Stomach (tissue), 9 donors: ENCODE measurements around the gene TMEM154. TPM values are rescaled to one million over a fixed set of nuclear protein-coding genes. Genes with fewer than 3 reads are reported as not detected.

Experiments used
- DNase-seq, 2 donors: peaks; one replicate each; pipeline versions ENCODE4 v3.0.0 to v3.0.0-alpha.2; 2013 to 2019
- H3K27ac ChIP-seq, 5 donors: fragments of 200-600 bp in 4 of 5; sonication (generic) in 4 of 5; one replicate each; pipeline ENCODE4 v1.5.1; 2013 to 2019; ENCODE audit warnings: mild to moderate bottlenecking in 1 of 5, moderate library complexity in 1 of 5
- H3K27me3 ChIP-seq, 3 donors: fragments of 200-600 bp; sonication (generic); one replicate each; pipeline ENCODE4 v1.5.1; 2017 to 2019; ENCODE audit warnings: mixed run types in 1 of 3
- H3K36me3 ChIP-seq, 4 donors: fragments of 200-600 bp; sonication (generic); 1 replicate in 3 of 4; 2 replicates in 1 of 4; pipeline ENCODE4 v1.5.1; 2016 to 2019
- H3K4me1 ChIP-seq, 4 donors: fragments of 200-600 bp; sonication (generic); one replicate each; pipeline ENCODE4 v1.5.1; 2016 to 2019
- H3K4me3 ChIP-seq, 4 donors: fragments of 200-600 bp; sonication (generic) in 3 of 4; one replicate each; pipeline ENCODE4 v1.5.1; 2016 to 2019; ENCODE audit warnings: mild to moderate bottlenecking in 1 of 4
- H3K9me3 ChIP-seq, 4 donors: fragments of 200-600 bp; sonication (generic); one replicate each; pipeline ENCODE4 v1.5.1; 2016 to 2019
- EP300 ChIP-seq: sonication (generic); formaldehyde crosslinking; IDR thresholded peaks from one replicate; pipeline ENCODE4 v1.6.1; 2017; ENCODE audit warnings: antibody characterized with exemption
- POLR2A ChIP-seq, 4 donors: fragments of 450-650 bp; IDR thresholded peaks; one replicate each; pipeline ENCODE4 v1.6.1; 2016; ENCODE audit warnings: antibody characterized with exemption in 4 of 4, control low read depth in 2 of 4, mild to moderate bottlenecking in 1 of 4, moderate library complexity in 1 of 4
- POLR2AphosphoS5 ChIP-seq, 3 donors: sonication (generic); formaldehyde crosslinking; IDR thresholded peaks; one replicate each; pipeline ENCODE4 v1.6.1; 2016; ENCODE audit warnings: antibody characterized with exemption in 3 of 3
- WGBS, 5 donors: extraction: QIAGEN DNeasy Blood & Tissue Kit in 3 of 5; methylation state at CpG; one replicate each; pipeline versions ENCODE4 v1.1.5 to v1.1.7; 2013 to 2018; 5-methylcytosine and 5-hydroxymethylcytosine counted together
- intact Hi-C: fragments of 100-400 bp; cut with DNase I; formaldehyde crosslinking; loops from one replicate; pipeline ENCODE4 v1.15.1; 2023; ENCODE audit warnings: low total_unique reads
- polyA plus RNA-seq, 3 donors: library from polyadenylated mRNA; stranded (reverse); fragments of 200-250 nt; gene quantifications; one replicate each; pipeline ENCODE4 v1.2.3, GENCODE V29; 2013
- total RNA-seq, 5 donors: library from RNA; depleted of rRNA; stranded (reverse); fragments of >200 nt; gene quantifications; one replicate each; pipeline versions ENCODE4 v1.1.0 to v1.2.3, GENCODE V29; 2014 to 2016
- TF ChIP-seq, protein P1 (sequence below), 7 experiments: fragments of 450-650 bp in 4 of 7; fragments of 200-600 bp in 3 of 7; sonication (generic) in 3 of 7; IDR thresholded peaks; one replicate each; pipeline ENCODE4 v1.5.1; 2016 to 2019; ENCODE audit warnings: antibody characterized with exemption in 7 of 7, control low read depth in 2 of 7, mild to moderate bottlenecking in 1 of 7
- donor health status: healthy with polysubstance abuse.
- donor health status: Bipolar disorder and iron deficiency.
- donor health status: healthy.

The TMEM154 gene
- total and polyA plus RNA-seq, 8 donors = under 0.01 to 5.5 (median 0.69) TPM

DNA sequence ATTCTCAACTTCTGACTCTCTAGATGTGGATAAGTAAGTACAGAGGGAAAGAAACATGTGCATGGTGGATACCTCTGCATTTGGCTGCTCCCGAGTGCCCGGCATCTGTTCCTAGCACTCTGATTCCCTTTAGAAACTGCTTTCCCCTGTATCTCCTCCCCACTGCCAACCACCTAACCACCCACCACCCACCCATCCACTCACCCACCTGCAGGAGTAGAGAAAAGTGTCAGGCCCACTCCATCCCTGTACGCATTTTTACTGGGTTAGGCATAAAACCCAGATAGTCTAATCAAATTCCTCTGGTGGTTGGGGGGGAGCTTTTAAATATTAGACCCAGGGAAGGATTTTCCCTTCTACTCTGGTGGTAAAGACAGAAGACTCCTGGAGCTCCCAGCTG, 63.0 kb downstream of the TMEM154 start:
- no peaks in the 10 kb centered on the region for H3K9me3 ChIP-seq
- H3K4me1 ChIP-seq = no peaks in the 10 kb centered on the region
- TF ChIP-seq POLR2AphosphoS5 (IDR thresholded peaks at IDR 0.05) = no peak
- H3K4me3 ChIP-seq = no peak overlapping the region
- WGBS, 5 donors = 86 to 98% (median 97%) methylated on average over 3 of the region's 3 CpGs
- H3K27me3 ChIP-seq = no peaks in the 10 kb centered on the region
- intact Hi-C loops = no loop called here
- no peaks in the 10 kb centered on the region for H3K36me3 ChIP-seq
- DNase-seq = no peak
- H3K27ac ChIP-seq = no peak overlapping the region

DNA sequence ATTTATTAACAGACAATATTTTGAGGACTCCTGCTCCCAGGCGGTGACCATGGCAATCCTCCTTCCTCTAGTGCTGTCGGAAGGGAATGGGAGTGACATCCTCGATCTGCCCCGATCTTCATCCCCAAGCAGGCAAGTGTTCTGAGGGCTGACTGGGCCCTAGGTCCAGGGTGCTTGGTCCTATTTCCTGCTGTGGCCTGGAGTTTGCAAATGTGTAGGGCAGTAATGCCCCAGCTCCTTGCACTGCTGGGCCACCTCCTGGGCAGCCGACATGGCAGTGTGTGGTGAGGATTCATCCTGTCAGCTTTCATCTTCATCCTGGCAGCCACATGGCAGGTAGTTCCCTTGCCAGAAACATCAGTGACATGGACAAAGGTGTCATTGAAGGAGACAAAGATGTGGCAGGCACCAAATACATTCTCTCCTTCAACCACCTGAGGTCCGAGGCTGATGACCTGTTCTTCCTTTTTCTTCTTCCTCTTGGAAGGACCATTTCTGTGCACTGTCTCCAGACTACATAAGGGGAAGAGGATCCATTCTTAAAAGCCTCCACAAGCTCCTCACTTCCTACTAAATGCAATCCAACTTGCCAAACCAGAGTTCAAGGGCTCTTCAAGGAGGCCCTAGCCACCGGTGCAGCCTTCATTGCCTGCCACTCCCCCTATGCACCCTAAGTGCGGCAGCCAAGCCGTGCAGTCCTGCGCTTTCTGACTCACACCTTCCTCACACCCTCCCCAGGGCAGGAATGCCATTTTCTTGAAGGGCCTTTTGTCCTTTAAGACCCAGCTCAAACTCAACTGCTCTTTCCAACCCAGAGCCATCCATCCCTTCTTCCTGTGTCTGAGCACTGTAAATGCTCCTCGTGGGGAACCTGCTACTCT, 65.7 kb downstream of the TMEM154 start:
- Histone ChIP-seq H3K9me3 (no peaks in the 10 kb centered on the region), H3K36me3 (no peaks in the 10 kb centered on the region), H3K27ac (no peak overlapping the region), H3K4me3 (no peak overlapping the region), H3K27me3 (no peaks in the 10 kb centered on the region), H3K4me1 (no peaks in the 10 kb centered on the region)
- no peak for DNase-seq
- intact Hi-C loops = no loop called here
- WGBS, 5 donors = 82 to 89% (median 84%) methylated on average over 11 of the region's 11 CpGs
- no peak for TF ChIP-seq EP300
- no peak for TF ChIP-seq POLR2AphosphoS5 (IDR thresholded peaks at IDR 0.05)
- TF ChIP-seq, protein P1, sequence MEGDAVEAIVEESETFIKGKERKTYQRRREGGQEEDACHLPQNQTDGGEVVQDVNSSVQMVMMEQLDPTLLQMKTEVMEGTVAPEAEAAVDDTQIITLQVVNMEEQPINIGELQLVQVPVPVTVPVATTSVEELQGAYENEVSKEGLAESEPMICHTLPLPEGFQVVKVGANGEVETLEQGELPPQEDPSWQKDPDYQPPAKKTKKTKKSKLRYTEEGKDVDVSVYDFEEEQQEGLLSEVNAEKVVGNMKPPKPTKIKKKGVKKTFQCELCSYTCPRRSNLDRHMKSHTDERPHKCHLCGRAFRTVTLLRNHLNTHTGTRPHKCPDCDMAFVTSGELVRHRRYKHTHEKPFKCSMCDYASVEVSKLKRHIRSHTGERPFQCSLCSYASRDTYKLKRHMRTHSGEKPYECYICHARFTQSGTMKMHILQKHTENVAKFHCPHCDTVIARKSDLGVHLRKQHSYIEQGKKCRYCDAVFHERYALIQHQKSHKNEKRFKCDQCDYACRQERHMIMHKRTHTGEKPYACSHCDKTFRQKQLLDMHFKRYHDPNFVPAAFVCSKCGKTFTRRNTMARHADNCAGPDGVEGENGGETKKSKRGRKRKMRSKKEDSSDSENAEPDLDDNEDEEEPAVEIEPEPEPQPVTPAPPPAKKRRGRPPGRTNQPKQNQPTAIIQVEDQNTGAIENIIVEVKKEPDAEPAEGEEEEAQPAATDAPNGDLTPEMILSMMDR (IDR thresholded peaks at IDR 0.05) = no peak
- TF ChIP-seq POLR2A (IDR thresholded peaks at IDR 0.05) = no peak

DNA sequence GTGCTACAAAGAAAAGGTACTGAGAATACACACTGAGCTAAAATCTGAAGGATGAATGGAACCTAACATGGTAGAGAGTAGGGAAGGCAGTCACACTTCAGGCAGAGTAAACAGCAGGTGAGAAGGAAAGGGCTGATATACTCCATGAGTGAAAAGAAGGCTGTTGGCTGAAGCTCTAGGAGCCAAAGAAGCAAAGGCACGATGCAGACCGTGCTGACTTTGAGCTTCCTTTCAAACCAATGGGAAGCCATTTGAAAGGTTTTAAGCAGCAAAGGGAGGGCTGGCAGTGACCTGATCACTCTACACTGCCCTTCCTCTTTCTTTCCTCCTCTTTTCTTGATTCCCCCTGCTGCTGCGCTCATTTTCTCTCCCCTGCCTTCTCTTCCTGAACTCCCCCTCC, 66.4 kb downstream of the TMEM154 start:
- intact Hi-C loops = no loop called here
- Histone ChIP-seq H3K4me3 (no peak overlapping the region), H3K27ac (no peak overlapping the region), H3K36me3 (no peaks in the 10 kb centered on the region), H3K27me3 (no peaks in the 10 kb centered on the region), H3K9me3 (no peaks in the 10 kb centered on the region), H3K4me1 (no peaks in the 10 kb centered on the region)
- WGBS, 5 donors = 46 to 70% (median 58%) methylated on average over 3 of the region's 3 CpGs
- TF ChIP-seq POLR2AphosphoS5 (IDR thresholded peaks at IDR 0.05) = no peak
- TF ChIP-seq, protein P1 (IDR thresholded peaks at IDR 0.05) = no peak
- no peak for TF ChIP-seq POLR2A (IDR thresholded peaks at IDR 0.05)
- no peak for TF ChIP-seq EP300
- no peak for DNase-seq

DNA sequence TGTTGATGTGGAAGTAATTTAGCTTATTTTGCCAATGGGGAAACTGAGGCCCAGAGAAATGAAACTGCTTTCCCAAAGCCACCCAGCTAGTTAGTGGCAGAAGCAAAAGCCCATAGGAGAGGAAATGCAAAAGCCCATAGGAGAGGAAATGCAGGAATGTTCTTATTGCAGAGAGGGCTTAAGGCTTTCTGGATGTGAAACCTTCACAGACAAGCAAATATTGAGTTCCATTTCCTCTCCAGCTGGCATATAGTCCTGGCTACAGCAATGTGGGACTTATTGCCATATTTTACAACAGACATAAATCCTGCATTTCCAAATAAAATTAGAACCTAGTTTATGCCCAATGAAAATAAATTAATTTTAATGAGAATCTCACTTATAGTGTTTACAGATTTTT, 69.7 kb downstream of the TMEM154 start:
- DNase-seq = no peak
- Histone ChIP-seq H3K36me3 (no peaks in the 10 kb centered on the region), H3K4me3 (no peak overlapping the region), H3K27ac (no peak overlapping the region), H3K4me1 (peaks cover 0 to 8% (median 1%) of the 10 kb centered on the region in 4 donors), H3K9me3 (no peaks in the 10 kb centered on the region), H3K27me3 (no peaks in the 10 kb centered on the region)
- intact Hi-C loops = no loop called here
- TF ChIP-seq POLR2A (IDR thresholded peaks at IDR 0.05) = no peak
- TF ChIP-seq POLR2AphosphoS5 (IDR thresholded peaks at IDR 0.05) = no peak
- no peak for TF ChIP-seq EP300
- TF ChIP-seq, protein P1 (IDR thresholded peaks at IDR 0.05) = no peak

DNA sequence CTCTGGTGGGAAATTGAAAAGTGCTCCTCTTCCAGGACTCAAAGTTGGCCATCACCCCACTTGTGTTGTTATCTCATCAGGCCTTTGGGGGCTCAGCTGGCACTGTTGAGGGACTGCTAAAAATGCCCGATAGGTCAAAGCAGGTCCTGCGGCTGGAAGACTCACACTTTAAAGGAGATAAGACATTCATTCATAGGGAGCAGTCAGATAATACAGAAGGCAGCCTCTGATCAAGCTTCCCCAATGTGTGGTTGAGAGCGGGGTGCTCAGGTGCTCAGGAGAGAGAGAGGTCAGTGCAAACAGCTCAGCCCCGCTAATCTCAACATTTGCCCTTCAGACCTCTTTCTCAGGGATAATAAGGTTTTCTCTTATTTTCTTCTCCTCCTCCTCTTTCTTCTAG, 70.3 kb downstream of the TMEM154 start:
- WGBS, 5 donors = 77 to 85% (median 79%) methylated on average over 4 of the region's 4 CpGs

More for the DNA sequence above, 70.3 kb downstream of the TMEM154 start:
- no peaks in the 10 kb centered on the region for H3K27me3 ChIP-seq
- intact Hi-C loops = no loop called here
- no peak for DNase-seq
- H3K4me1 ChIP-seq = peaks cover 0 to 8% (median 1%) of the 10 kb centered on the region in 4 donors
- no peak overlapping the region for H3K27ac ChIP-seq
- H3K4me3 ChIP-seq = no peak overlapping the region
- no peaks in the 10 kb centered on the region for H3K9me3 ChIP-seq
- TF ChIP-seq, protein P1 (IDR thresholded peaks at IDR 0.05) = no peak
- no peak for TF ChIP-seq POLR2A (IDR thresholded peaks at IDR 0.05)
- no peak for TF ChIP-seq POLR2AphosphoS5 (IDR thresholded peaks at IDR 0.05)
- TF ChIP-seq EP300 = no peak
- no peaks in the 10 kb centered on the region for H3K36me3 ChIP-seq
